Natural killer cell (primary cell): ENCODE data around the gene ZBTB46. TPM values are rescaled to one million over a fixed set of nuclear protein-coding genes. Genes with fewer than 3 reads are reported as not detected.

Experiments
- ATAC-seq, 3 donors: fragments of 150-1000 bp in 2 of 3; fragments of 200-7000 bp in 1 of 3; cut with Tn5 transposase; 1 replicate in 1 of 3; 2 replicates in 2 of 3; pipeline ENCODE4 v1.10.0; 2021; ENCODE audit warnings: mild to moderate bottlenecking in 2 of 3, moderate library complexity in 2 of 3
- DNase-seq, 2 donors: peaks; one replicate each; pipeline versions ENCODE4 v3.0.0 to v3.0.0-alpha.2; 2013 to 2021; ENCODE audit warnings: mixed read lengths in 1 of 2
- H3K27ac ChIP-seq: one replicate; pipeline ENCODE4 v1.5.1; 2013; ENCODE audit warnings: mild to moderate bottlenecking, low read length
- H3K27me3 ChIP-seq: one replicate; pipeline ENCODE4 v1.6.1; 2013; ENCODE audit warnings: low read length; ENCODE audit not compliant: control insufficient read depth, insufficient read depth
- H3K36me3 ChIP-seq: one replicate; pipeline ENCODE4 v1.6.1; 2013; ENCODE audit warnings: low read length; ENCODE audit not compliant: control insufficient read depth, insufficient read depth
- H3K4me1 ChIP-seq: one replicate; pipeline ENCODE4 v1.6.1; 2013; ENCODE audit warnings: low read length; ENCODE audit not compliant: control insufficient read depth, insufficient read depth
- H3K4me3 ChIP-seq: one replicate; pipeline ENCODE4 v1.5.1; 2013; ENCODE audit warnings: low read length
- H3K9me3 ChIP-seq: one replicate; pipeline ENCODE4 v1.6.1; 2013; ENCODE audit warnings: low read length; ENCODE audit not compliant: control insufficient read depth, insufficient read depth
- H3K27ac Mint-ChIP-seq, 2 donors: one replicate each; pipeline ENCODE4 v1.8.0; 2022; ENCODE audit warnings: mild to moderate bottlenecking in 2 of 2, mixed read lengths in 2 of 2, moderate library complexity in 1 of 2
- H3K27me3 Mint-ChIP-seq, 2 donors: one replicate each; pipeline ENCODE4 v1.8.0; 2022; ENCODE audit warnings: low read depth in 2 of 2, mixed read lengths in 2 of 2
- H3K36me3 Mint-ChIP-seq: one replicate; pipeline ENCODE4 v1.8.0; 2022; ENCODE audit warnings: mixed read lengths
- H3K4me1 Mint-ChIP-seq, 2 donors: one replicate each; pipeline ENCODE4 v1.8.0; 2022; ENCODE audit warnings: mixed read lengths in 2 of 2
- H3K4me3 Mint-ChIP-seq: one replicate; pipeline ENCODE4 v1.8.0; 2022; ENCODE audit warnings: mild to moderate bottlenecking, moderate library complexity, mixed read lengths
- H3K9me3 Mint-ChIP-seq, 2 donors: one replicate each; pipeline ENCODE4 v1.8.0; 2022; ENCODE audit warnings: mixed read lengths in 2 of 2
- WGBS: methylation state at CpG from one replicate; pipeline ENCODE4 v1.1.7; 2013; ENCODE audit warnings: missing lambda C conversion rate; ENCODE audit not compliant: insufficient coverage; 5-methylcytosine and 5-hydroxymethylcytosine counted together
- intact Hi-C: fragments of 100-400 bp; cut with micrococcal nuclease; formaldehyde crosslinking; loops from one replicate; pipeline ENCODE4 v1.14.2; 2022
- total RNA-seq, 4 donors: library from RNA; stranded (reverse); fragments of 120-200 nt in 1 of 4; gene quantifications; one replicate each; pipeline versions ENCODE4 v1.2.3 to v1.2.4, GENCODE V29; 2013 to 2022
- TF ChIP-seq, protein P1 (sequence below): fragments of 200-600 bp; IDR thresholded peaks from one replicate; pipeline ENCODE4 v1.8.0; 2022; ENCODE audit warnings: antibody characterized with exemption

Gene ZBTB46
- total RNA-seq, 3 donors from 2014 or later (not counting 1 experiment from before 2014, with no cell fraction given) = 1.1 TPM

DNA sequence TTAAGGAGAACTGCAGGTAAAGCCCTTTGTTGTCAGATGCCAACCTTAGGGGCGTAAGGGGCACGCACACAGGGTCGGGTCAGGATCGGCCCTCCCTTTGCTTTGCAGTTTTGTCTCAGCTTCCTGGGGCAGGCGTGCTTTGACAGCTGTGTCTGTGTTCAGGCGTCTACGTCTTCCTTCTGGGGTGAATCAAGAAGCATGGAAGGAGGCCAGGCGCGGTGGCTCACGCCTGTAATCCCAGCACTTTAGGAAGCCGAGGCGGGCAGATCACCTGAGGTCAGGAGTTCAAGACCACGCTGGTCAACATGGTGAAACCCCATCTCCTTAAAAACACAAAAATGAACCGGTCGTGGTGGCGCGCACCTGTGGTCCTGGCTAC is 121.9 kb downstream of the ZBTB46 start:
- Histone ChIP-seq H3K4me1 (peaks cover 29% of the 10 kb centered on the region), H3K9me3 (no peaks in the 10 kb centered on the region), H3K36me3 (peaks cover 30% of the 10 kb centered on the region), H3K4me3 (no peak overlapping the region), H3K27ac (no peak overlapping the region), H3K27me3 (no peaks in the 10 kb centered on the region)
- H3K9me3 Mint-ChIP-seq = no peaks in the 10 kb centered on the region
- peak overlapping the region; percentile 79 to 87 for H3K27ac Mint-ChIP-seq
- WGBS = 92% methylated on average over 17 of the region's 17 CpGs
- peaks cover 37 to 42% of the 10 kb centered on the region in 2 donors for H3K4me1 Mint-ChIP-seq
- ATAC-seq (no peak), DNase-seq (no peak)
- H3K27me3 Mint-ChIP-seq = no peaks in the 10 kb centered on the region
- peak overlapping the region; percentile 78 for H3K4me3 Mint-ChIP-seq
- H3K36me3 Mint-ChIP-seq = peaks cover 7% of the 10 kb centered on the region
- intact Hi-C loops = loop anchor here (5.0 kb wide), 1 partner anchor 33 kb away; no protein-coding TSS in a partner anchor
- TF ChIP-seq, protein P1, sequence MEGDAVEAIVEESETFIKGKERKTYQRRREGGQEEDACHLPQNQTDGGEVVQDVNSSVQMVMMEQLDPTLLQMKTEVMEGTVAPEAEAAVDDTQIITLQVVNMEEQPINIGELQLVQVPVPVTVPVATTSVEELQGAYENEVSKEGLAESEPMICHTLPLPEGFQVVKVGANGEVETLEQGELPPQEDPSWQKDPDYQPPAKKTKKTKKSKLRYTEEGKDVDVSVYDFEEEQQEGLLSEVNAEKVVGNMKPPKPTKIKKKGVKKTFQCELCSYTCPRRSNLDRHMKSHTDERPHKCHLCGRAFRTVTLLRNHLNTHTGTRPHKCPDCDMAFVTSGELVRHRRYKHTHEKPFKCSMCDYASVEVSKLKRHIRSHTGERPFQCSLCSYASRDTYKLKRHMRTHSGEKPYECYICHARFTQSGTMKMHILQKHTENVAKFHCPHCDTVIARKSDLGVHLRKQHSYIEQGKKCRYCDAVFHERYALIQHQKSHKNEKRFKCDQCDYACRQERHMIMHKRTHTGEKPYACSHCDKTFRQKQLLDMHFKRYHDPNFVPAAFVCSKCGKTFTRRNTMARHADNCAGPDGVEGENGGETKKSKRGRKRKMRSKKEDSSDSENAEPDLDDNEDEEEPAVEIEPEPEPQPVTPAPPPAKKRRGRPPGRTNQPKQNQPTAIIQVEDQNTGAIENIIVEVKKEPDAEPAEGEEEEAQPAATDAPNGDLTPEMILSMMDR = no peak

DNA sequence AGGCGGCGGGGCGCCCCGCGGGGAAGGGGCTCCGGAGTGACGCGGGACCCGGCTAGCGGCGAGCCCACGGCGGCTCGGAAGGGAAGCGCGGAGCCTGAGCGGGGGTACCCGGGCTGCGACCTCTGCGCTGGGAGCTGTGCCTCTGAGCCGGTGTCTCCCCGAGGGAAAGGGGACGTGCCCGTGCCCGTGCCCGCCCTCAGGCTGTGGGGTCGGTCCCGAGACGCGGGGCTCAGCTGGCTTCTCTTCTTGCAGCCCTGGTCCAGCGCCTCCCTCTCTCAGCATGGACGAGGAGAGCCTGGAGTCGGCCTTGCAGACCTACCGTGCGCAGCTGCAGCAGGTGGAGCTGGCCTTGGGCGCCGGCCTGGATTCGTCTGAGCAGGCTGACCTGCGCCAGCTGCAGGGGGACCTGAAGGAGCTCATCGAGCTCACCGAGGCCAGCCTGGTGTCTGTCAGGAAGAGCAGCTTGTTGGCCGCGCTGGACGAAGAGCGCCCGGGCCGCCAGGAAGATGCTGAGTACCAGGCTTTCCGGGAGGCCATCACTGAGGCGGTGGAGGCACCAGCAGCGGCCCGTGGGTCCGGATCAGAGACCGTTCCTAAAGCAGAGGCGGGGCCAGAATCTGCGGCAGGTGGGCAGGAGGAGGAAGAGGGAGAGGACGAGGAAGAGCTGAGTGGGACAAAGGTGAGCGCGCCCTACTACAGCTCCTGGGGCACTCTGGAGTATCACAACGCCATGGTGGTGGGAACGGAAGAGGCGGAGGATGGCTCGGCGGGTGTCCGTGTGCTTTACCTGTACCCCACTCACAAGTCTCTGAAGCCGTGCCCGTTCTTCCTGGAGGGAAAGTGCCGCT is 122.5 kb downstream of the ZBTB46 start:
- Mint-ChIP-seq H3K9me3 (no peaks in the 10 kb centered on the region), H3K27ac (peak overlapping the region; percentile 79 to 87), H3K36me3 (peaks cover 7% of the 10 kb centered on the region), H3K4me1 (peaks cover 37 to 42% of the 10 kb centered on the region in 2 donors), H3K27me3 (no peaks in the 10 kb centered on the region), H3K4me3 (peak overlapping the region; percentile 78)
- peak overlapping the region; percentile 52 for H3K27ac ChIP-seq
- no peaks in the 10 kb centered on the region for H3K9me3 ChIP-seq
- intact Hi-C loops = loop anchor here (5.0 kb wide), 1 partner anchor 34 kb away; no protein-coding TSS in a partner anchor
- peaks cover 29% of the 10 kb centered on the region for H3K4me1 ChIP-seq
- H3K4me3 ChIP-seq = peak overlapping the region; percentile 43
- ATAC-seq = peak; percentile 18 to 27 (median 18)
- peaks cover 34% of the 10 kb centered on the region for H3K36me3 ChIP-seq
- TF ChIP-seq, protein P1 = no peak
- DNase-seq = peak in 1 of 2 donors; percentile 42
- no peaks in the 10 kb centered on the region for H3K27me3 ChIP-seq
- WGBS = 27% methylated on average over 67 of the region's 67 CpGs

DNA sequence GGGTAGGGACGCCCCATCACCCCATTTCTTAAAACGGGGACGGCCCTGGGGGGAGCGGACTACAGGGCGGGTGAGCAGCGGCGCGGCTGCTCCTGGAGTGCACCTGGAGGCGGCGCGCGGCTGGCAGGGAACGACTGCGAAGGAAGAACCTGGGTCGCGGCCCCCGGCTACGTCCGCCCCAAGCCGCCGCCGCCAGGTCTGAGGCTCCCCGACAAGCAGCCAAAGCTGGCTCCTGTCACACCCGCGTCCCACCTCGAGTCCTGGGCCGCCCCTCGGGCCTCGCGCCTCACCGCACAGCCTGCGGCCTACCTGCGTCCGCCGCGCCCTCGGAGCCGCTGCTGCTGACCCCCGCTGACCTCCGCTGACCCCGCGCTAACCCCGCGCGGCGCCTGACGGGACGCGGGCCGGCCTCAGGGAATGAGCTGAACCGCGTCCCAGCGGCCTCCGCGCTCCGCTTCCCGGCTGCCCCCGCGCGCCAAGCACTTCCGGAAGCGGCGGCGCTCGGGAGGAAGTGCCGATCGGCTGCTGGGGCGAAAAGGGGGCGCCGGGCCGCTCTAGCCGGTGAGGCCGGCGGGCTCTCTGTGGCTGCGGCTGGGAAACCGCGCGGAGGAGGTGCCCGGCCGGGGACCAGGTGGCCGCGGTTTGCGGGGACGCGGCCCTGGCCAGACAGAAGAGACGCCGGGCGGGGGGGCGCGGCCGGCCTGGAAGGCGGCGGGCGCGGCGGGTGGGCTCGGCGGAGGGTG is 123.3 kb downstream of the ZBTB46 start, which contains the start of the genes ARFRP1 and ZGPAT:
Gene ARFRP1, minus strand, starts transcription at position 419 of the 743 bp plus-strand sequence. CDS start 885 bp downstream, outside the sequence.
Gene ZGPAT, plus strand, starts transcription at position 482 of the 743 bp plus-strand sequence. CDS start 542 bp downstream, outside the sequence.
- Mint-ChIP-seq H3K27me3 (no peaks in the 10 kb centered on the region), H3K9me3 (no peaks in the 10 kb centered on the region), H3K4me1 (peaks cover 37 to 42% of the 10 kb centered on the region in 2 donors), H3K36me3 (peaks cover 7% of the 10 kb centered on the region), H3K4me3 (peak within 1 kb of the TSS; percentile 84), H3K27ac (peak within 1 kb of the TSS; percentile 83 to 87)
- TF ChIP-seq, protein P1 = no peak
- intact Hi-C loops = loop anchor here (1.0 to 5.0 kb wide), 3 partner anchors 35 to 158 kb away; partner anchors contain the start of gene TPD52L2
- Histone ChIP-seq H3K27me3 (no peaks in the 10 kb centered on the region), H3K9me3 (no peaks in the 10 kb centered on the region), H3K36me3 (peaks cover 34% of the 10 kb centered on the region), H3K27ac (peak within 1 kb of the TSS; percentile 78), H3K4me1 (peaks cover 29% of the 10 kb centered on the region), H3K4me3 (peak within 1 kb of the TSS; percentile 43)
- ATAC-seq (peak; percentile 85 to 92 (median 88)), DNase-seq (peak; percentile 84 to 93)
- under 1% methylated on average over 98 of the region's 98 CpGs for WGBS
